Motor neuron (in vitro differentiated cells): ENCODE measurements around the gene ACAA2. TPM values are rescaled to one million over a fixed set of nuclear protein-coding genes. Genes with fewer than 3 reads are reported as not detected.

ENCODE experiments used
- ATAC-seq, 8 experiments: fragments of 200-7000 bp; cut with Tn5 transposase; replicated peaks in 6 of 8; 2 replicates each; pipeline ENCODE4 v1.8.0; 2021; ENCODE audit warnings: mild to moderate bottlenecking in 8 of 8, moderate library complexity in 8 of 8
- H3K27ac ChIP-seq, 2 donors: fragments of 250-450 bp; sonication (Bioruptor Pico); 2 replicates each; pipeline ENCODE4 v1.9.0; 2021; ENCODE audit warnings: antibody characterized with exemption in 2 of 2, mild to moderate bottlenecking in 2 of 2, moderate library complexity in 1 of 2
- H3K4me1 ChIP-seq, 2 donors: fragments of 250-450 bp; sonication (Bioruptor Pico); replicated peaks in 1 of 2; 2 replicates each; pipeline ENCODE4 v1.6.1; 2021; ENCODE audit warnings: antibody characterized with exemption in 2 of 2, mild to moderate bottlenecking in 2 of 2, moderate library complexity in 1 of 2
- H3K4me3 ChIP-seq, 5 donors: fragments of 250-450 bp; sonication (Bioruptor Pico); 2 replicates each; pipeline ENCODE4 v1.9.0; 2021; ENCODE audit warnings: antibody characterized with exemption in 5 of 5, mild to moderate bottlenecking in 5 of 5, moderate library complexity in 4 of 5
- WGBS, 10 experiments: fragments of 450-650 bp; shearing (Covaris generic); methylation state at CpG; one replicate each; pipeline ENCODE4 v1.0.0; 2022; 5-methylcytosine and 5-hydroxymethylcytosine counted together
- in situ Hi-C, 9 experiments: fragments of 400-800 bp; cut with MboI; loops; one replicate each; pipeline ENCODE4 v1.15.0; 2021; ENCODE audit warnings: low sequenced_read_pairs in 9 of 9, low pct_unique_long_range_greater_than_20kb in 2 of 9; ENCODE audit not compliant: unreplicated experiment in 9 of 9
- total RNA-seq, 8 experiments: library from RNA; unstranded; fragments of 300-600 nt; gene quantifications; 2 replicates each; pipeline versions ENCODE4 v1.2.3 to v1.2.4, GENCODE V29; 2022

Gene ACAA2
- total RNA-seq, 8 experiments from 2014 or later, result 27.0 to 59.1 (median 36.5) TPM

DNA sequence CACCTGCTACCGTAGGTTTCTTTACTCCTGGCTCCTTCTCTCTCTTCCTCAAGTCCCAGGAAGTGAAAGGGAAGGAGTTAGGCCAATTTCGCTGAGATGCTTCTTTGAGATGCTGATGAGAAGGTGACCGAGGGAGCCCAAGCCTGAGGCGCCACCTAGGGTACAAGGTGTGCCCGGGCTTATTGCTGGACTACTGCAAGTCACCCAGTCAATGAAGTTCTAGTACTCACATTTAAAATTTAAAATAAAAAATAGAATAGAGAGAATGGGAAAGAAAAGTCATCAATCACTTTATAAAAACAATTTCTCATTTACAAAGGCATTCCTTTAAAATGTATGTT lies 45.3 kb downstream of the ACAA2 start:
- peak; percentile 55 to 83 (median 71) for ATAC-seq
- no peak overlapping the region for H3K27ac ChIP-seq
- peaks cover 0 to 5% of the 10 kb centered on the region in 2 donors for H3K4me1 ChIP-seq
- H3K4me3 ChIP-seq, result no peak overlapping the region
- 0 to 50% (median 20%) methylated on average over 1 to 5 of the region's 5 CpGs; no CpG with 5 or more reads in 1 of the 10 experiments for WGBS, 10 experiments
- in situ Hi-C loops, result no loop called here

DNA sequence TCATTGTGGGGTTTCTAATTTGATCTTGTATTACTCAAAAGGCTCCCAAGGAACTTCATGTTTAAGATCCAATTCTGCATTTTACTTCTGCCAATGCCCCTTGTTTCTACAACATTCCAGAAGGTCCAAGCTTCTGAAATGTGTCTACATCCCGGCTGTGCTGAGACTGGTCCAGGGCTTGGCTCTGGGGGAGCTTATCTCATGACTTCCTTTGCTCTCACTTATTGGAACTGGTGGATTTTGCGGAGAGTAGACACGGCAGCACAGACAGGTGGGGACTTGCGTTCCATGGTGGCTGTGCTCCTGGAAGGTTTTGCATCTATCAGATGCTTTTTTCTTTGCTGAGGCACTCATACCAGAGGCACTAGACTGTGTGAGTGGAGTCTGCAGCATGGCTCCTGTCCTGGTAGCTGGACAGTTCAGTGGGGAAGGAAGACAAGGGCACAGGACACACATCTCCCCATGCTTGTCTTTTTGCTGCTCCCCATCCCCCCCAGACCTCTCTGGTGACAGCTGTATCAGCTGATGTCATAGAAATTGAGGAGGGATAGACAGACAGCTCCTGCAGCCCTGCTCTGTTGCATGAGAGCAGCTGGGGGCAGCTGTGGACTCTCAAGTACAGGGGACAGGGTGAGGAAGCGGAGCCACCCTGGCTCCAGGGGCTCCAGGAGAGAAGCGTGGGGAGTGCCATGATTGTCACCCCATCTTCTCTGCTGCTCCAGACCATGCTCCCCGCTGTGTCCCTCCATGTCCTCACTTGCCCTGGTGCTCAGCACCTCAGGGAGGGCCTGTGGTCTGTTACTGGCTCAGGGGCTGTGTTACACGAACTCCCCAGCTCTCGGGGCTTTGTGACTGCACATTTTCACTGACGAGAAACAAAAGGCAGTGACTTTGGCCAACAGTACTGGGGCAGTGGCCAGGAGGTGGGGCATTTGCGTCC lies 46.0 kb downstream of the ACAA2 start:
- in situ Hi-C loops, result no loop called here
- Histone ChIP-seq H3K4me1 (peaks cover 0 to 5% of the 10 kb centered on the region in 2 donors), H3K4me3 (no peak overlapping the region), H3K27ac (no peak overlapping the region)
- 29 to 100% (median 46%) methylated on average over 1 to 5 of the region's 11 CpGs; no CpG with 5 or more reads in 2 of the 10 experiments for WGBS, 10 experiments
- peak in 5 of 8 experiments; percentile 13 to 40 (median 24) for ATAC-seq

DNA sequence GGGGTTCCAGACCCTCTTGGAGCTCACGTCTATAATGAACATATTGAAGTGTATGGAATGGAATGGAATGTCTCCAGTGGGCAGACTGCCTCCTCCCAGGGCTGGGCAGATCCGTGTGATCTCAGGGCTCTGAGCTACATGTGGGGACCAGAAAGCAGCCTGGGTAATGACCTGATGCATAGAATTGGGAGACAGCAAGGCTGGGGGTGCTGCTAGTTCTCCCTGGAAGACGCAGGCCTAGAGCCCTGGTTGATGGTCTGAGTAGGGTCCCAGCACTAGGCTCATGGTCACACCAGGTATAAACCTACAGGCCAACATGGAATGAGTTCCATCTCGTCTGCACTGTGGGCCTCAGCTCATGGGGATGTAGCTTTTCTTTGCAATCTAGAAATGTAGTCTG lies 46.7 kb downstream of the ACAA2 start:
- 65 to 100% (median 75%) methylated on average over 1 to 2 of the region's 4 CpGs; no CpG with 5 or more reads in 6 of the 10 experiments for WGBS, 10 experiments
- H3K4me1 ChIP-seq, result peaks cover 0 to 5% of the 10 kb centered on the region in 2 donors
- no peak overlapping the region for H3K4me3 ChIP-seq
- ATAC-seq, result no peak
- no peak overlapping the region for H3K27ac ChIP-seq
- in situ Hi-C loops, result no loop called here

GRCh38 chr18:49764032-49764431 lies 49.3 kb downstream of the ACAA2 start:
- WGBS, 10 experiments, result 20 to 83% (median 48%) methylated on average over 1 to 2 of the region's 3 CpGs; no CpG with 5 or more reads in 6 of the 10 experiments
- Histone ChIP-seq H3K4me1 (peaks cover 12% of the 10 kb centered on the region in 2 donors), H3K4me3 (no peak overlapping the region), H3K27ac (no peak overlapping the region)
- in situ Hi-C loops, result no loop called here
- peak in 3 of 8 experiments; percentile 5 to 66 (median 22) for ATAC-seq

DNA sequence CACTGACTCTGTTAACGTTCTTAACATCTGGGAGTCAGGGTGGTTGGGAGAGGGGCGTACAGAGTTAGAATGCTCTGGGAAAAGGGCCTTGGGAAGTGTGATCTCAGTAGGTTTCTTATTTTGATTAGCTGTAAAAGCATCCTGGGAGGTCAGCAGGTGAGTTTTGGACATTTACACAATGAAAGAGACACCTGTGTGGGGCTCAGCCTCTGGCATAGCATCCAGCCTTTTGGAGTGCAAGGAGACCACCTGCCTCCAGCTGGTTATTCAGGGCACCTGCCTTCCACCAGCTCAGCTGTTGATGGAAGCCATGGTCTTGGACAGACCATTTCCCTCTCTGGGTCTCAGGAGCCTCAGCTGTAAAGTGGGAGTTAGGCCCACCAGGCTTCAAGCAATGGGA lies 49.7 kb downstream of the ACAA2 start:
- ATAC-seq, result no peak
- Histone ChIP-seq H3K4me3 (no peak overlapping the region), H3K4me1 (peaks cover 13% of the 10 kb centered on the region in 2 donors), H3K27ac (no peak overlapping the region)
- WGBS, 10 experiments, result 50 to 100% (median 73%) methylated on average over 1 to 2 of the region's 2 CpGs; no CpG with 5 or more reads in 6 of the 10 experiments
- in situ Hi-C loops, result no loop called here

DNA sequence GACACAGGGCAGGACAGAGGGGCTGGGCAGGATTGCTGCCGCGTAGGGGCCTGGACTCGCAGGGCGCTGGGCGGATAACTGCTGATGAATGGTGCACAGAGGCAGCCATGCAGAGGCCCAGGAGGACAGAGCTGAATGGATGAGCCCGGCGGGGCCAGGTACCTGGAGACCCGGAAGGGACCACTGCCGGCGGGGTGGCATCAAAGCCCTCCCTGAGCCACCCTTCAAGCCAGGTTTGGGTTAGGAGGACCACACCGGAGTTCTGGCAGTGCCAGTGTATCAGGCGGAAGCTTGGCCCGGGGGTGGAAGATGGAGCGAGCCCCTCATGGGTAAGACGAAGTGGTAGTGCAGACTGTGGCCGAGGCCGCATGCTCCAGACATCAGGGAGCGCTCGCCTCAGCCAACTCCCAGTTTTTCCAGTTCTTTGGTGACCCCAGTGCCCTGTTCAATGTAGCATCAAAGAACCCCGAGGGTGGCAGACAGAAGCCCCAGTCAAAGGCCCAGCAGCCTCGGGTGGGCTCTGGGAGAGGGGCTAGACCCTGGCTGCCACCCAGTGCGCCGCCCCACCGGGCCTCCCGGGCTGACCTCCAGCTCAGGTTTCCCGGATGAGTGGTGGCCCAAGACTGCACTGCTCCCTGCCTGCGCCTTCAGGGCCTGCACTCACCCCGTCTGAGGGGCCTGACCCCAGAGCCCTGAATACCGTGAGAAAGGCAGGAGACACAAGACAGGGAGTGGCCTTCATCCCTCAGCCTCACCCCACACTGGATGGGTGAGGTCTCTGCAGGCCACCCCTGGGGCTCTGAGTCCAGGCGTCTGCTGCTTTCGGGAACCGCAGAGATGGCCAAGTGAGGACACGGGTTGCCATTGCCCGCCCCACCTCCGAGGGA lies 50.9 kb downstream of the ACAA2 start:
- Histone ChIP-seq H3K4me1 (peaks cover 13 to 17% of the 10 kb centered on the region in 2 donors), H3K27ac (no peak overlapping the region), H3K4me3 (no peak overlapping the region)
- ATAC-seq, result no peak
- WGBS, 10 experiments, result 60 to 100% (median 95%) methylated on average over 1 to 8 of the region's 35 CpGs; no CpG with 5 or more reads in 5 of the 10 experiments
- in situ Hi-C loops, result no loop called here

DNA sequence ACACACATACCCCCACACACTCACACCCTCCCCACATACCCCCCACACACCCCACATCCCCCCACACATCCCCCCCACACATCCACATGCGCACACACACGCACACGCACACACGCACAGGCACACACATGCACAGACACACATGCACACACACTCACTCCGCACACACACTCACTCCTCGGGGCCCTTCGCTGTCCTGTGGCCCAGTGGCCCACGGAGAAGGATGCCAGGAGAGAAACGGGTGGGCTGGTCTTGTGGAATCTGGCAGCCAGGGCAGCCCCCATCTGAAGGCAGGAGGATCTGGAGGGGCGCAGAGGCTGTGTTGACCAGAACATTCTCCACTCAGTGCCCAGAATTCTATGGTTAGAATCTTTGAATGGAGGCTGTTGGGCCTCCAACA lies 51.6 kb downstream of the ACAA2 start:
- no peak overlapping the region for H3K4me3 ChIP-seq
- no peak for ATAC-seq
- H3K27ac ChIP-seq, result no peak overlapping the region
- WGBS, 10 experiments, result no CpG with 5 or more reads among the region's 10 CpGs
- peaks cover 13 to 17% of the 10 kb centered on the region in 2 donors for H3K4me1 ChIP-seq
- in situ Hi-C loops, result no loop called here

GRCh38 chr18:49758263-49758610 lies 55.1 kb downstream of the ACAA2 start:
- in situ Hi-C loops, result no loop called here
- ATAC-seq, result peak in 3 of 8 experiments; percentile 12 to 26 (median 25)
- WGBS, 10 experiments, result 83 to 100% (median 90%) methylated on average over 1 to 4 of the region's 5 CpGs; no CpG with 5 or more reads in 3 of the 10 experiments
- Histone ChIP-seq H3K4me1 (peaks cover 7 to 17% of the 10 kb centered on the region in 2 donors), H3K4me3 (no peak overlapping the region), H3K27ac (no peak overlapping the region)

DNA sequence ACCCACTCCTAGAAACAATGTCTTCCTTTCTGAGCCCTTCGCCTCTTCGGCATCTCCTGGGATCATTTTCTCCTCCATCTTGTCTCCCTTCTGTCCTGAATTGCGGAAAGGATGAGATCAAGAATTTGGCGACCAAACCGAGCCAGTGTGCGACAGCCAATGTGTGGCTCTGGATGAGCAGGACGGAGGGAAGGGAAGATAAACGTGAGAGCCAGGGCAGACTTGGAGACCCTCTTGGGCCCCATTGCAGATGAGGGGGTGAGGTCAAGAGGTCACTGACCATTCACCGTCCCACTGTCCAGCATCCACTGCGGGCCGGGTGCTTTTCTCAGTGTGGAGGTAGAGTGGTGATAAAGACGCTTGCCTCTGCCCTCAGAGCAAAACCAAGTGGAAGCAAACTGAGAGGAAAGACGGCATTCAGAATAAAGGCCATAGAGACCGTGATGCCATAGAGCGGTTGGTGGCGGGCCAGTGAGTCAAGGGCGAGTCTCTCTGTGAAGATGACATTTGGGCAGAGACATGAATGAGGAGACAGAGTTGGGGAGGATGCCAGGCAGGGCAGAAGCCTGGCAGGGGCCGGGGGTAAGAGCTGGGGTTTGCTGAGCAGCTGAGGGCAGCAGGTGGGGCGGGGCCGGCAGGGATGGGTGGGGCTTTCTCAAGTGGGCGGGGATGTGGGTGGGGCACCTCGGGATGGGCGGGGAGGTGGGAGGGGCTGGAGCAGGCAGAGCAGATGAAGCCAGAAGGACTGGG lies 55.6 kb downstream of the ACAA2 start:
- peaks cover 7 to 17% of the 10 kb centered on the region in 2 donors for H3K4me1 ChIP-seq
- in situ Hi-C loops, result no loop called here

GRCh38 chr18:49756671-49757362 lies 56.5 kb downstream of the ACAA2 start:
- Histone ChIP-seq H3K27ac (no peak overlapping the region), H3K4me1 (peaks cover 7 to 17% of the 10 kb centered on the region in 2 donors), H3K4me3 (no peak overlapping the region)
- no peak for ATAC-seq
- in situ Hi-C loops, result no loop called here
- WGBS, 10 experiments, result 60 to 94% (median 76%) methylated on average over 1 to 8 of the region's 9 CpGs; no CpG with 5 or more reads in 3 of the 10 experiments

More for the DNA sequence above, 55.6 kb downstream of the ACAA2 start:
- no peak overlapping the region for H3K27ac ChIP-seq
- 60 to 100% (median 80%) methylated on average over 1 to 11 of the region's 23 CpGs; no CpG with 5 or more reads in 3 of the 10 experiments for WGBS, 10 experiments
- peak in 5 of 8 experiments; percentile 19 to 49 (median 31) for ATAC-seq
- H3K4me3 ChIP-seq, result no peak overlapping the region

DNA sequence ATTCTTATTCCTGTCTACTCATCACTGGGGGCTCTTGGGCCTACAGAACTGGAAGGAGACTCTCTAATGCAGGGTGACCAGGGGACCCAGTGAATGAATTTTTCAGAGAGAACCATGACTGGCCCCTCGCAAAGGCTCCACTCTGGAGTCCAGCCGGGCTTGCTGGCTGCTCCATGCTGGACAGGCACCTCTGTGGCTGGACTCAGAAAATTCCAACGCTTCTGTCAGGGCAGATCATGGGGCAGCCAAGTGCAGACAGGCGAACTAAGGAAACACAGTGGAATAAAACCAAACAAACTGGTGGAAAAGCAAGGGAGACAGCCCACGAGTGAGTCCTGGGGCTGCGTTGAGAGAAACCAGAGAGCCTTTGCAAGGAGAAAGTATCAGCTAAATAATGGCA lies 57.2 kb downstream of the ACAA2 start:
- 17 to 100% (median 81%) methylated on average over 1 to 6 of the region's 6 CpGs; no CpG with 5 or more reads in 3 of the 10 experiments for WGBS, 10 experiments
- no peak overlapping the region for H3K4me3 ChIP-seq
- no peak overlapping the region for H3K27ac ChIP-seq
- no peak for ATAC-seq
- in situ Hi-C loops, result no loop called here
- H3K4me1 ChIP-seq, result peaks cover 7 to 17% of the 10 kb centered on the region in 2 donors

- in situ Hi-C loops, result no loop called here
- WGBS, 10 experiments, result 75 to 100% (median 83%) methylated on average over 1 to 6 of the region's 6 CpGs; no CpG with 5 or more reads in 3 of the 10 experiments
These were observed 57.8 kb downstream of the ACAA2 start for GRCh38 chr18:49755489-49755888.

More at GRCh38 chr18:49755489-49755888, 57.8 kb downstream of the ACAA2 start:
- H3K4me3 ChIP-seq, result no peak overlapping the region
- ATAC-seq, result no peak
- H3K27ac ChIP-seq, result no peak overlapping the region
- peaks cover 7 to 17% of the 10 kb centered on the region in 2 donors for H3K4me1 ChIP-seq
